Measurements from ENCODE around the gene DEPDC4. TPM values are rescaled to one million over a fixed set of nuclear protein-coding genes. Genes with fewer than 3 reads are reported as not detected.
"Not testable (repeated sequence)": the region's sequence is repeated elsewhere in the genome, so short reads cannot be mapped to it uniquely, and the experiment has no call there.

DEPDC4 gene
- total RNA-seq, 5 donors from 2014 or later (not counting 1 experiment from before 2014, with no cell fraction given): 0.38 to 0.93 (median 0.61) TPM; not detected in 1

DNA sequence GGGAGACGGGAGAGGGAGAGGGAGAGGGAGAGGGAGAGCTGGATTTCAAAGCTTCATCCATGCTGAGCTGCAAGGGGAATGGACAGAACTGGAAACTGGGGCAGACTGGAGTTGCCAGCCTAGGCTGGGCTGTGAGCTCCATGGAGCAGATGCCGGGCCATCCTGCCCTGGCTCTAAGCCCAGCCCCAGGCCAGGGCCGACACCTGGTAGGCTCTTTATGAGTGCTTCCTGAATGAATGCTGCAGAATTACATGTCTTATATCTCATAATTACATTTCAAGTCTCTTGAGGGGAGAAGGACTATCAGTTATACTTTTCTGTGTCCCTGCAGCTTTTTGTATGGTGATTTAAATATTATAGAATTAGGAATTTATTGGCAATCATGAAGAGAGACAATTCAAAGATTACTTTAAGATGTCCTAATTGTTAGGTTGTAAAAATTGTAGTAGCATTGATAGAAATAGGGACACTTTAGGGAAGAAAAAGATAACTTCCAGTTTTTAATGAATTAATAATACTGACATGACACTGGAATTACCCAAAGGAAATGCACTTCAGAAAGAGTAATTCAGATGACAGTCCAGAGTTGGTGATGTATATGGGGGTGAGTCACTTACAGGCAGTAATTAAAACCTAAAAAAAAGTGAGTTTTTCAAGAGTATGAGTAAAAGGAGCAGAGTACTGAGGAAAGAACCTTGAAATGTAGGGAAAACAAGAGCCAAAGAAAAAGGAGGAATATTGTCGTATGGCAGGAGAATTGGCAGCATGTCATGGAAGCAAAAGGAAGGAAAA, 29.1 kb upstream of the DEPDC4 start:
- H3K36me3 Mint-ChIP-seq: peaks cover 58% of the 10 kb centered on the region

DNA sequence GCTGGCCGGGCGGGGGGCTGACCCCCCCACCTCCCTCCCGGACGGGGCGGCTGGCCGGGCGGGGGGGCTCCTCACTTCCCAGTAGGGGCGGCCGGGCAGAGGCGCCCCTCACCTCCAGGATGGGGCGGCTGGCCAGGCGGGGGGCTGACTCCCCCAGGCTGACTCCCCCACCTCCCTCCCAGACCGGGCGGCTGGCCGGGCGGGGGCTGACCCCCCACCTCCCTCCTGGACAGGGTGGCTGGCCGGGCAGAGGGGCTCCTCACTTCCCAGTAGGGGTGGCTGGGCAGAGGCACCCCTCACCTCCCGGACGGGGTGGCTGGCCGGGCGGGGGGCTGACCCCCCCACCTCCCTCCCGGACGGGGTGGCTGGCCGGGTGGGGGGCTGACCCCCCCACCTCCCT, 27.5 kb upstream of the DEPDC4 start:
- H3K4me1 ChIP-seq (ENCODE audit: control insufficient read depth in 1 of 2, extremely low read depth in 1 of 2, insufficient read depth in 2 of 2, low read length in 2 of 2); H3K27me3 ChIP-seq (replicated peaks in 1 of 2; ENCODE audit: control insufficient read depth in 2 of 2, extremely low read depth in 1 of 2, insufficient read depth in 2 of 2, low read length in 1 of 2); H3K27ac Mint-ChIP-seq; CTCF ChIA-PET; H3K9me3 Mint-ChIP-seq; H3K27me3 Mint-ChIP-seq; ATAC-seq (replicated peaks in 1 of 4); H3K9me3 ChIP-seq; H3K4me1 Mint-ChIP-seq; H3K27ac ChIP-seq (ENCODE audit: low read length); DNase-seq; POLR2A ChIA-PET; H3K4me3 Mint-ChIP-seq; H3K4me3 ChIP-seq (ENCODE audit: control insufficient read depth in 1 of 2, extremely low read depth in 1 of 2, low read length in 1 of 2): not testable (repeated sequence)
- peaks cover 52% of the 10 kb centered on the region for H3K36me3 Mint-ChIP-seq
- no CpG with 5 or more reads among the region's 24 CpGs for WGBS (ENCODE audit: insufficient coverage)
- H3K36me3 ChIP-seq (ENCODE audit: control insufficient read depth in 2 of 2, extremely low read depth in 1 of 2, insufficient read depth in 1 of 2, low read length in 1 of 2): peaks cover 0 to 24% of the 10 kb centered on the region in 2 donors

More for the DNA sequence above, 29.1 kb upstream of the DEPDC4 start:
- ATAC-seq (replicated peaks in 1 of 4) (no peak), DNase-seq (no peak)
- peaks cover 0 to 30% of the 10 kb centered on the region in 2 donors for H3K36me3 ChIP-seq (ENCODE audit: control insufficient read depth in 2 of 2, extremely low read depth in 1 of 2, insufficient read depth in 1 of 2, low read length in 1 of 2)
- H3K4me3 ChIP-seq (ENCODE audit: control insufficient read depth in 1 of 2, extremely low read depth in 1 of 2, low read length in 1 of 2): no peak overlapping the region
- Mint-ChIP-seq H3K27me3 (no peaks in the 10 kb centered on the region), H3K27ac (no peak overlapping the region), H3K9me3 (peaks cover 5 to 14% (median 6%) of the 10 kb centered on the region in 3 donors), H3K4me1 (no peaks in the 10 kb centered on the region), H3K4me3 (no peak overlapping the region)
- WGBS (ENCODE audit: insufficient coverage): no CpG with 5 or more reads among the region's 4 CpGs
- no peak overlapping the region for H3K27ac ChIP-seq (ENCODE audit: low read length)
- H3K27me3 ChIP-seq (replicated peaks in 1 of 2; ENCODE audit: control insufficient read depth in 2 of 2, extremely low read depth in 1 of 2, insufficient read depth in 2 of 2, low read length in 1 of 2): no peaks in the 10 kb centered on the region
- H3K4me1 ChIP-seq (ENCODE audit: control insufficient read depth in 1 of 2, extremely low read depth in 1 of 2, insufficient read depth in 2 of 2, low read length in 2 of 2): no peaks in the 10 kb centered on the region
- ChIA-PET POLR2A (no interaction called here), CTCF (interaction anchor here in 1 of 2 donors (0.5 kb wide), 1 partner anchor 261 kb away, joined by 3 read pairs; no protein-coding TSS in a partner anchor)
- no peaks in the 10 kb centered on the region for H3K9me3 ChIP-seq

DNA sequence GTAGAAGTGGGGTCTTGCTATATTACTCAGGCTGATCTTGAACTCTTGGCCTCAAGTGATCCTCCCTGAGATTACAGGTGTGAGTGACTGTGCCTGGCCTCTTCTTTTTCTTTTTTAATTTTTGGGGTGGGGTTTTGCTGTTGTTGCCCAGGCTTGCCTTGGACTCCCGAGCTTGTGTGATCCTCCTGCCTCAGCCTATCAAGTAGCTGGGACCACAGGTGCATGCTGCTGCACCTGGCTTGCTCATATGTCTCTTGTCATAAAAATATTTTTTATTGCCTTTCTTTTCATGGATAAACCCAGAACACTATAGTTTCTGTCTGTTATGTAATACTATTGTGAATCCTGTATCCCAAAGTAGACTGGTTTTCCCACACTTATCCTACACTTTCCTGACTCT, 26.1 kb upstream of the DEPDC4 start:
- H3K9me3 Mint-ChIP-seq: no peaks in the 10 kb centered on the region
- no peak overlapping the region for H3K27ac Mint-ChIP-seq
- DNase-seq: no peak
- peaks cover 0 to 22% of the 10 kb centered on the region in 2 donors for H3K36me3 ChIP-seq (ENCODE audit: control insufficient read depth in 2 of 2, extremely low read depth in 1 of 2, insufficient read depth in 1 of 2, low read length in 1 of 2)
- no peaks in the 10 kb centered on the region for H3K27me3 Mint-ChIP-seq
- H3K27me3 ChIP-seq (replicated peaks in 1 of 2; ENCODE audit: control insufficient read depth in 2 of 2, extremely low read depth in 1 of 2, insufficient read depth in 2 of 2, low read length in 1 of 2): no peaks in the 10 kb centered on the region
- no peaks in the 10 kb centered on the region for H3K4me1 Mint-ChIP-seq
- POLR2A ChIA-PET: no interaction called here
- peaks cover 49% of the 10 kb centered on the region for H3K36me3 Mint-ChIP-seq
- WGBS (ENCODE audit: insufficient coverage): no CpG with 5 or more reads among the region's 1 CpG
- H3K4me3 Mint-ChIP-seq: no peak overlapping the region
- no peak overlapping the region for H3K4me3 ChIP-seq (ENCODE audit: control insufficient read depth in 1 of 2, extremely low read depth in 1 of 2, low read length in 1 of 2)
- no peak for ATAC-seq (replicated peaks in 1 of 4)
- H3K27ac ChIP-seq (ENCODE audit: low read length): no peak overlapping the region
- CTCF ChIA-PET: no interaction called here
- no peaks in the 10 kb centered on the region for H3K4me1 ChIP-seq (ENCODE audit: control insufficient read depth in 1 of 2, extremely low read depth in 1 of 2, insufficient read depth in 2 of 2, low read length in 2 of 2)
- H3K9me3 ChIP-seq: no peaks in the 10 kb centered on the region

DNA sequence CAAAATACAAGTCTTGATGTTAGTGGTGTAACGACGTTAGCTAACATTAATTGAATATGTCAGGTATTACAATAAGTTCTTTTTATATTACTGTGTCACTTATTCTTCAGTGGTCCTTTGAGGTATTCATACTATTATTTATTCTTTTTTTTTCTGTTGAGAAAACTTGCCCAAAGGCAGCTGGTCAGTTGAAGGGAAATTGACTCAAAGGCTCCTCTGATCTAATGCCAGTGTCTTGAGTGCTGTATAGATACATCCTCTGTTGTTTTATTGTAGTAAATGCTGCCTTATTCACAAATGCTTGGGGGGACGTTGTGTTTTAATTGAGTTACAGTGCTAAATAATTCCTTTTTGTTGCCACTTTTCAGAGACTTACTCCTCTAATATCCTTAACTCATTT, 23.1 kb upstream of the DEPDC4 start:
- H3K27ac Mint-ChIP-seq: no peak overlapping the region
- H3K27me3 Mint-ChIP-seq: no peaks in the 10 kb centered on the region
- Histone ChIP-seq H3K4me3 (ENCODE audit: control insufficient read depth in 1 of 2, extremely low read depth in 1 of 2, low read length in 1 of 2) (no peak overlapping the region), H3K9me3 (no peaks in the 10 kb centered on the region), H3K27ac (ENCODE audit: low read length) (no peak overlapping the region), H3K4me1 (ENCODE audit: control insufficient read depth in 1 of 2, extremely low read depth in 1 of 2, insufficient read depth in 2 of 2, low read length in 2 of 2) (no peaks in the 10 kb centered on the region), H3K27me3 (replicated peaks in 1 of 2; ENCODE audit: control insufficient read depth in 2 of 2, extremely low read depth in 1 of 2, insufficient read depth in 2 of 2, low read length in 1 of 2) (no peaks in the 10 kb centered on the region), H3K36me3 (ENCODE audit: control insufficient read depth in 2 of 2, extremely low read depth in 1 of 2, insufficient read depth in 1 of 2, low read length in 1 of 2) (peaks cover 0 to 18% of the 10 kb centered on the region in 2 donors)
- H3K36me3 Mint-ChIP-seq: peaks cover 40% of the 10 kb centered on the region
- DNase-seq (no peak), ATAC-seq (replicated peaks in 1 of 4) (no peak)
- no peak overlapping the region for H3K4me3 Mint-ChIP-seq
- H3K4me1 Mint-ChIP-seq: peaks cover 0 to 4% (median 2%) of the 10 kb centered on the region in 3 donors
- ChIA-PET CTCF (no interaction called here), POLR2A (no interaction called here)
- no CpG with 5 or more reads among the region's 3 CpGs for WGBS (ENCODE audit: insufficient coverage)
- no peaks in the 10 kb centered on the region for H3K9me3 Mint-ChIP-seq

DNA sequence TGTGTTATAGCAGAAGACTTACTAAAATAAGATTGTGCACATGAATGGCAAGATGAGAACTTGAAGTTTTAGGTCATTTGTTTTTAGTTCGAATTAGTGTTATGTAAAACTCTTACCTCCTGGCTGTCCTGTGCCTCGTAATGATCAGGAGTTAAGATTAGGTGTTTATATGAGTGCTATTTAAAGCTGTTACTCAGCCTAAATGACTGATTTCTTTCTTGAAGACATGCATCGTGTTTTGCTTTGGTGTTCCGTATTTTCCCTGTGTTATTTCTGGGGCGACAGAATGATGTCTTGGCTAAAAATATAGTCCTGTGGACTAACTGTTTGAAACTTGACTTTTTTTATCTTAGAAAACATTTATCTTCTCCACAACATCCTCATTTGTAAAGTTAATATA, 22.2 kb upstream of the DEPDC4 start:
- no peaks in the 10 kb centered on the region for H3K9me3 Mint-ChIP-seq
- no peak overlapping the region for H3K27ac Mint-ChIP-seq
- no peak overlapping the region for H3K4me3 Mint-ChIP-seq
- Histone ChIP-seq H3K36me3 (ENCODE audit: control insufficient read depth in 2 of 2, extremely low read depth in 1 of 2, insufficient read depth in 1 of 2, low read length in 1 of 2) (peaks cover 6 to 25% of the 10 kb centered on the region in 2 donors), H3K4me3 (ENCODE audit: control insufficient read depth in 1 of 2, extremely low read depth in 1 of 2, low read length in 1 of 2) (no peak overlapping the region), H3K27me3 (replicated peaks in 1 of 2; ENCODE audit: control insufficient read depth in 2 of 2, extremely low read depth in 1 of 2, insufficient read depth in 2 of 2, low read length in 1 of 2) (no peaks in the 10 kb centered on the region), H3K9me3 (no peaks in the 10 kb centered on the region), H3K27ac (ENCODE audit: low read length) (no peak overlapping the region), H3K4me1 (ENCODE audit: control insufficient read depth in 1 of 2, extremely low read depth in 1 of 2, insufficient read depth in 2 of 2, low read length in 2 of 2) (no peaks in the 10 kb centered on the region)
- H3K36me3 Mint-ChIP-seq: peaks cover 41% of the 10 kb centered on the region
- no peaks in the 10 kb centered on the region for H3K27me3 Mint-ChIP-seq
- peaks cover 0 to 4% (median 2%) of the 10 kb centered on the region in 3 donors for H3K4me1 Mint-ChIP-seq
- ChIA-PET POLR2A (interaction anchor here in 1 of 2 donors (0.7 kb wide), 1 partner anchor 119 kb away, joined by 3 read pairs; no protein-coding TSS in a partner anchor), CTCF (no interaction called here)
- DNase-seq (no peak), ATAC-seq (replicated peaks in 1 of 4) (no peak)
- 94% methylated on average over 2 of the region's 5 CpGs for WGBS (ENCODE audit: insufficient coverage)

DNA sequence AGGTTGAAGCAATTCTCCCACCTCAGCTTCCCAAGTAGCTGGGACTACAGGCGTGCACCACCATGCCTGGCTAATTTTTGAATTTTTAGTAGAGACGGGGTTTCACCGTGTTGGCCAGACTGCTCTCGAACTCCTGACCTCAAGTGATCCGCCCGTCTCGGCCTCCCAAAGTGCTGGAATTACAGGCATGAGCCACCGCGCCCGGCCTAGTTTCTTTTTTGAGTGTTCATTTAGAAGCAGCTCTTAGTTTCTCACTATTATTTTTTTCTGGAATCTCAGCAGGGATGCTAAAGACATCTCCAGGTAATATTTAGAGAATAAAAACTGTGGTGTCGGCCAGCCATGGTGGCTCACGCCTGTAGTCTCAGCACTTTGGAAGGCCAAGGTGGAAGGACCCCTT, 17.7 kb upstream of the DEPDC4 start:
- peaks cover 29% of the 10 kb centered on the region for H3K36me3 Mint-ChIP-seq
- H3K27me3 ChIP-seq (replicated peaks in 1 of 2; ENCODE audit: control insufficient read depth in 2 of 2, extremely low read depth in 1 of 2, insufficient read depth in 2 of 2, low read length in 1 of 2); H3K36me3 ChIP-seq (ENCODE audit: control insufficient read depth in 2 of 2, extremely low read depth in 1 of 2, insufficient read depth in 1 of 2, low read length in 1 of 2); H3K27ac Mint-ChIP-seq; H3K4me3 Mint-ChIP-seq; H3K27me3 Mint-ChIP-seq; H3K4me3 ChIP-seq (ENCODE audit: control insufficient read depth in 1 of 2, extremely low read depth in 1 of 2, low read length in 1 of 2); H3K9me3 Mint-ChIP-seq; POLR2A ChIA-PET; DNase-seq; ATAC-seq (replicated peaks in 1 of 4); H3K9me3 ChIP-seq; H3K4me1 ChIP-seq (ENCODE audit: control insufficient read depth in 1 of 2, extremely low read depth in 1 of 2, insufficient read depth in 2 of 2, low read length in 2 of 2); H3K27ac ChIP-seq (ENCODE audit: low read length): not testable (repeated sequence)
- H3K4me1 Mint-ChIP-seq: peaks cover 9 to 16% (median 9%) of the 10 kb centered on the region in 3 donors
- WGBS (ENCODE audit: insufficient coverage): 100% methylated on average over 9 of the region's 12 CpGs
- CTCF ChIA-PET: interaction anchor here in 1 of 2 donors (1.5 kb wide), 1 partner anchor 50 kb away, joined by 4 read pairs; no protein-coding TSS in a partner anchor

Data from T-cell (primary cell).